IPS-NIHi7 (cell line): ENCODE measurements around the gene SNRNP27.
"Not testable (repeated sequence)": the region's sequence is repeated elsewhere in the genome, so short reads cannot be mapped to it uniquely, and the experiment has no call there.

Source experiments
- DNase-seq: peaks from one replicate; pipeline ENCODE4 v3.0.0; 2012; ENCODE audit warnings: mixed read lengths; ENCODE audit errors: extremely low spot score

The SNRNP27 gene

GRCh38 chr2:69946351-69947324, 52.9 kb downstream of the SNRNP27 start:
- no peak for DNase-seq

GRCh38 chr2:69947325-69947931, 53.7 kb downstream of the SNRNP27 start:
- no peak for DNase-seq

- DNase-seq = peak; percentile 43
Measured at GRCh38 chr2:69948032-69948962, 54.5 kb downstream of the SNRNP27 start.

GRCh38 chr2:69948963-69949645, 55.3 kb downstream of the SNRNP27 start:
- DNase-seq = no peak

- no peak for DNase-seq
Measured at GRCh38 chr2:69950241-69950640, 56.5 kb downstream of the SNRNP27 start.

- DNase-seq = not testable (repeated sequence)
Measured at GRCh38 chr2:69950671-69951070, 56.9 kb downstream of the SNRNP27 start.

GRCh38 chr2:69952336-69953115, 58.8 kb downstream of the SNRNP27 start:
- DNase-seq = no peak

GRCh38 chr2:69954084-69954483, 60.3 kb downstream of the SNRNP27 start:
- no peak for DNase-seq
